H1 (cell line): Measurements from ENCODE around the gene LRP2BP. TPM values are rescaled to one million over a fixed set of nuclear protein-coding genes. Genes with fewer than 3 reads are reported as not detected.

Experiments used
- CTCF ChIA-PET: fragments of 300-600 bp; sonication (Branson Sonifier 250); formaldehyde crosslinking; loops from one replicate; lab custom pipeline; 2021; ENCODE audit not compliant: partially characterized antibody; lab: Charles Lee
- POLR2A ChIA-PET: fragments of 300-600 bp; sonication (Branson Sonifier 250); formaldehyde crosslinking; loops from one replicate; lab custom pipeline; 2021; ENCODE audit warnings: inconsistent platforms; ENCODE audit not compliant: partially characterized antibody; lab: Charles Lee
- DNase-seq, 2 experiments: peaks; one replicate each; pipeline versions ENCODE4 v3.0.0 to v3.0.0-alpha.2; 2010 to 2022; ENCODE audit warnings: low spot score in 2 of 2, low read depth in 1 of 2, mixed read lengths in 1 of 2
- FAIRE-seq: peaks from 2 replicates; lab custom pipeline; 2011; peaks lifted over from hg19 to GRCh38; lab: Jason Lieb, UNC
- H2AFZ ChIP-seq: 2 replicates; pipeline ENCODE4 v1.8.1; 2012; ENCODE audit warnings: low read length, inconsistent platforms
- H2AK5ac ChIP-seq: 2 replicates; pipeline ENCODE4 v1.6.1; 2013; ENCODE audit warnings: low read depth, low read length
- H2BK120ac ChIP-seq: replicated peaks from 2 replicates; pipeline ENCODE3; 2013; ENCODE audit warnings: low read depth, low read length, inconsistent platforms
- H2BK12ac ChIP-seq: 2 replicates; pipeline ENCODE4 v1.6.1; 2013; ENCODE audit warnings: low read depth, low read length
- H2BK15ac ChIP-seq: 2 replicates; pipeline ENCODE4 v1.6.1; 2013; ENCODE audit warnings: low read length
- H2BK20ac ChIP-seq: 2 replicates; pipeline ENCODE4 v1.6.1; 2013; ENCODE audit warnings: low read length
- H2BK5ac ChIP-seq: 2 replicates; pipeline ENCODE4 v1.6.1; 2013; ENCODE audit warnings: low read depth, low read length
- H3K14ac ChIP-seq: 2 replicates; pipeline ENCODE4 v1.6.1; 2013; ENCODE audit warnings: inconsistent platforms; ENCODE audit not compliant: insufficient read length
- H3K18ac ChIP-seq: 2 replicates; pipeline ENCODE4 v1.6.1; 2013; ENCODE audit warnings: low read length; ENCODE audit errors: extremely low read depth
- H3K23ac ChIP-seq: 2 replicates; pipeline ENCODE4 v1.6.1; 2013; ENCODE audit warnings: inconsistent platforms; ENCODE audit not compliant: insufficient read length
- H3K23me2 ChIP-seq: 2 replicates; pipeline ENCODE4 v1.6.1; 2013; ENCODE audit warnings: low read depth, low read length
- H3K27ac ChIP-seq: 2 replicates; pipeline ENCODE4 v1.6.1; 2011; ENCODE audit warnings: low read depth, low read length, inconsistent platforms
- H3K27me3 ChIP-seq, 4 experiments: replicated peaks in 1 of 4; 1 replicate in 1 of 4; 2 replicates in 3 of 4; pipeline versions ENCODE4 v1.6.1 to v1.8.1; 2011 to 2013; ENCODE audit warnings: low read length in 3 of 4, mild to moderate bottlenecking in 3 of 4, inconsistent platforms in 2 of 4, mixed read lengths in 2 of 4, moderate library complexity in 1 of 4; ENCODE audit not compliant: control insufficient read depth in 3 of 4, insufficient read depth in 3 of 4; ENCODE audit errors: extremely low read depth in 1 of 4
- H3K36me3 ChIP-seq, 4 experiments: 2 replicates each; pipeline versions ENCODE4 v1.6.1 to v1.8.1; 2011 to 2013; ENCODE audit warnings: mild to moderate bottlenecking in 4 of 4, low read length in 3 of 4, moderate library complexity in 2 of 4, control low read depth in 1 of 4, inconsistent platforms in 1 of 4; ENCODE audit not compliant: insufficient read depth in 4 of 4, control insufficient read depth in 2 of 4
- H3K4ac ChIP-seq: replicated peaks from 2 replicates; pipeline ENCODE3; 2013; ENCODE audit warnings: low read length, low read depth, mixed read lengths, inconsistent platforms; ENCODE audit not compliant: insufficient read length
- H3K4me1 ChIP-seq, 4 experiments: replicated peaks in 1 of 4; 1 replicate in 1 of 4; 2 replicates in 3 of 4; pipeline versions ENCODE4 v1.6.1 to v1.8.1; 2011 to 2013; ENCODE audit warnings: low read length in 3 of 4, inconsistent platforms in 2 of 4, mixed read lengths in 1 of 4; ENCODE audit not compliant: insufficient read depth in 4 of 4, control insufficient read depth in 3 of 4
- H3K4me2 ChIP-seq, 2 experiments: 2 replicates each; pipeline versions ENCODE4 v1.6.1 to v1.8.1; 2011 to 2013; ENCODE audit warnings: low read depth in 2 of 2, low read length in 2 of 2, control low read depth in 1 of 2, inconsistent platforms in 1 of 2, mild to moderate bottlenecking in 1 of 2; ENCODE audit not compliant: insufficient read depth in 1 of 2
- H3K4me3 ChIP-seq, 4 experiments: fragments of 200-600, 300-600 bp in 1 of 4; sonication (generic), shearing (Covaris generic), sonication (Bioruptor Twin) in 1 of 4; 2 replicates each; pipeline versions ENCODE4 v1.5.1 to v1.8.1; 2011 to 2016; ENCODE audit warnings: low read length in 4 of 4, low read depth in 3 of 4, control low read depth in 2 of 4, inconsistent platforms in 2 of 4, mild to moderate bottlenecking in 2 of 4, mixed read lengths in 1 of 4, moderate library complexity in 1 of 4; ENCODE audit not compliant: insufficient read depth in 2 of 4; ENCODE audit errors: extremely low read depth in 1 of 4
- H3K56ac ChIP-seq: replicated peaks from 2 replicates; pipeline ENCODE3; 2013; ENCODE audit warnings: low read depth, mild to moderate bottlenecking, mixed read lengths, low read length, inconsistent platforms; ENCODE audit not compliant: insufficient read length
- H3K79me1 ChIP-seq: 2 replicates; pipeline ENCODE4 v1.6.1; 2013; ENCODE audit warnings: low read depth, low read length, control low read depth
- H3K79me2 ChIP-seq, 2 experiments: 2 replicates each; pipeline versions ENCODE4 v1.6.1 to v1.8.1; 2012 to 2013; ENCODE audit warnings: low read length in 2 of 2, mild to moderate bottlenecking in 2 of 2, inconsistent platforms in 1 of 2; ENCODE audit not compliant: insufficient read depth in 2 of 2, control insufficient read depth in 1 of 2
- H3K9ac ChIP-seq, 4 experiments: replicated peaks in 1 of 4; 1 replicate in 1 of 4; 2 replicates in 3 of 4; pipeline versions ENCODE4 v1.6.1 to v1.8.1; 2011 to 2013; ENCODE audit warnings: low read depth in 3 of 4, low read length in 3 of 4, control low read depth in 2 of 4, mild to moderate bottlenecking in 2 of 4, moderate library complexity in 2 of 4, inconsistent platforms in 1 of 4; ENCODE audit errors: extremely low read depth in 1 of 4
- H3K9me3 ChIP-seq, 2 experiments: 2 replicates each; pipeline versions ENCODE4 v1.6.1 to v1.8.1; 2012 to 2013; ENCODE audit warnings: mild to moderate bottlenecking in 2 of 2, moderate library complexity in 2 of 2, control low read depth in 1 of 2, inconsistent platforms in 1 of 2, low read depth in 1 of 2, low read length in 1 of 2, mixed read lengths in 1 of 2; ENCODE audit not compliant: insufficient read depth in 2 of 2
- H4K20me1 ChIP-seq, 2 experiments: replicated peaks in 1 of 2; 2 replicates each; pipeline versions ENCODE3 to v1.8.1; 2011 to 2013; ENCODE audit warnings: inconsistent platforms in 2 of 2, low read length in 2 of 2, mild to moderate bottlenecking in 1 of 2; ENCODE audit not compliant: insufficient read depth in 2 of 2, control insufficient read depth in 1 of 2
- H4K5ac ChIP-seq: 2 replicates; pipeline ENCODE4 v1.6.1; 2013; ENCODE audit warnings: low read length, low read depth, mixed read lengths, inconsistent platforms; ENCODE audit not compliant: insufficient read length
- H4K8ac ChIP-seq: 2 replicates; pipeline ENCODE4 v1.8.0; 2013; ENCODE audit warnings: mild to moderate bottlenecking, moderate library complexity, low read length, inconsistent platforms; ENCODE audit not compliant: insufficient read depth; ENCODE audit errors: extremely low read depth
- H4K91ac ChIP-seq: replicated peaks from 2 replicates; pipeline ENCODE3; 2013; ENCODE audit warnings: low read length, mixed read lengths, inconsistent platforms; ENCODE audit not compliant: insufficient read length
- CBX8 ChIP-seq: fragments of 300-800, 300-1000 bp; sonication (generic); IDR thresholded peaks from 2 replicates; pipeline ENCODE4 v1.7.1; 2016; ENCODE audit warnings: low read depth, low read length, borderline replicate concordance
- CTBP2 ChIP-seq: IDR thresholded peaks from 2 replicates; pipeline ENCODE4 v1.7.0; 2011; ENCODE audit warnings: borderline replicate concordance, mild to moderate bottlenecking, moderate library complexity, mixed read lengths, low read length; ENCODE audit not compliant: insufficient read depth, insufficient read length
- EP300 ChIP-seq, 2 experiments: IDR thresholded peaks; 1 replicate in 1 of 2; 2 replicates in 1 of 2; pipeline ENCODE4 v1.6.1; 2011 to 2012; ENCODE audit warnings: low read depth in 2 of 2, low read length in 2 of 2, mild to moderate bottlenecking in 2 of 2, borderline replicate concordance in 1 of 2, inconsistent platforms in 1 of 2, moderate library complexity in 1 of 2
- GABPA ChIP-seq: IDR thresholded peaks from 2 replicates; pipeline ENCODE4 v1.6.1; 2011; ENCODE audit warnings: mild to moderate bottlenecking, low read length, moderate library complexity, borderline replicate concordance; ENCODE audit not compliant: insufficient read depth
- HDAC2 ChIP-seq, 2 experiments: fragments of 300-600 bp in 1 of 2; sonication (generic) in 1 of 2; IDR thresholded peaks; 2 replicates each; pipeline ENCODE4 v1.6.1; 2011 to 2012; ENCODE audit warnings: low read depth in 2 of 2, low read length in 2 of 2, mild to moderate bottlenecking in 2 of 2, moderate library complexity in 2 of 2, borderline replicate concordance in 1 of 2, inconsistent platforms in 1 of 2
- SIN3A ChIP-seq, 2 experiments: IDR thresholded peaks in 1 of 2; conservative IDR thresholded peaks in 1 of 2; 2 replicates each; pipeline ENCODE4 v1.6.1; 2011 to 2012; ENCODE audit warnings: low read length in 2 of 2, improper control_type of control experiment in 1 of 2, low read depth in 1 of 2, mild to moderate bottlenecking in 1 of 2
- WGBS, 2 experiments: shearing (Covaris generic) in 1 of 2; methylation state at CpG; one replicate each; pipeline versions ENCODE4 v1.1.6 to v1.1.7; 2013 to 2015; ENCODE audit warnings: low lambda C conversion rate in 2 of 2, mixed read lengths in 2 of 2, inconsistent platforms in 1 of 2, low coverage in 1 of 2, missing lambda C conversion rate in 1 of 2; ENCODE audit not compliant: insufficient replicate concordance in 2 of 2, insufficient coverage in 1 of 2, insufficient read length in 1 of 2; ENCODE audit errors: extremely low coverage in 1 of 2, missing lambda C conversion rate in 1 of 2; 5-methylcytosine and 5-hydroxymethylcytosine counted together
- polyA plus RNA-seq, 7 experiments: library from polyadenylated mRNA; depleted of rRNA in 3 of 7; stranded (reverse) in 5 of 7; unstranded in 2 of 7; fragments of >200 nt in 5 of 7; fragments of 200-250 nt in 2 of 7; gene quantifications; 1 replicate in 5 of 7; 2 replicates in 1 of 7; 4 replicates in 1 of 7; pipeline versions ENCODE4 v1.2.1 to v1.2.3, GENCODE V29; 2011 to 2013; ENCODE audit warnings: missing spikeins in 2 of 7, mixed read lengths in 2 of 7
- total RNA-seq: library from RNA; stranded (reverse); fragmentation: NEBNext Ultra II Directional; extraction: Animal tissue kit (Norgen Biotek cat#: 25700); gene quantifications from 2 replicates; pipeline ENCODE4 v1.2.1, GENCODE V29; 2021

Gene LRP2BP
- total and polyA plus RNA-seq, 2 of the 8 experiments (the other 6 are each of a cell fraction or from before 2014, with no cell fraction given): 0.12 to 0.30 TPM

DNA sequence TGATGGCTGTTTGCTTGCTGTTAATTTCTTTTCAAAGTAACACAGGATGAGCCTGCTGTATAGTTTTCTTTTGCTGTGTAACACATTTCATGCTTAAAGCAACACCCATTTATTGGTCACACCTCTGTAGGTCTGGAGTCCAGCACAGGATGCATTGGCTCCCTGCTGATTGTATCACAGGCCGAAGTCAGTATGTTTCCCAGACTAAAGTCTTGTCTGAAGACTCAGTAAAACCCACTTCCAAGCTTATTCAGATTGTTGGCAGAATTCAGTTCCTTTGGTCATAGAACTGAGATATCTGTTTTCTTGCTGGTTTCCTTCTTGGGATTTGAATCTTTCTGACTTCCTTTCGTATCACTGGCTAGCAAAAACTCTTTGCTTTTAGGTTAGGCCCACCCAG is 54.3 kb downstream of the LRP2BP start:
- no peaks in the 10 kb centered on the region for H3K79me1 ChIP-seq
- no peak overlapping the region for H3K4me2 ChIP-seq
- H4K20me1 ChIP-seq: no peaks in the 10 kb centered on the region
- H3K9ac ChIP-seq: no peak overlapping the region
- TF ChIP-seq EP300 (IDR thresholded peaks at IDR 0.05; ENCODE audit: borderline replicate concordance in 1 of 2, low read depth in 2 of 2, low read length in 2 of 2): no peak
- no peak for TF ChIP-seq CBX8
- TF ChIP-seq HDAC2 (IDR thresholded peaks at IDR 0.05; ENCODE audit: borderline replicate concordance in 1 of 2, low read depth in 2 of 2, low read length in 2 of 2): no peak
- TF ChIP-seq CTBP2: no peak
- no peak for TF ChIP-seq GABPA
- TF ChIP-seq SIN3A (conservative IDR thresholded peaks at IDR 0.05 in 1 of 2, IDR thresholded peaks at IDR 0.05 in 1 of 2; ENCODE audit: low read depth in 1 of 2, low read length in 2 of 2): no peak
- ChIA-PET CTCF (interaction anchor here (0.9 kb wide), 1 partner anchor 256 kb away, joined by 4 read pairs; no protein-coding TSS in a partner anchor), POLR2A (no interaction called here)
- H2BK15ac ChIP-seq: no peak overlapping the region
- no peaks in the 10 kb centered on the region for H3K4me1 ChIP-seq
- no peak overlapping the region for H4K5ac ChIP-seq
- H2BK20ac ChIP-seq: no peak overlapping the region
- H2BK120ac ChIP-seq: no peak overlapping the region
- H4K8ac ChIP-seq: no peak overlapping the region
- no peak overlapping the region for H3K4ac ChIP-seq
- no peak overlapping the region for H3K56ac ChIP-seq
- DNase-seq: no peak
- no peaks in the 10 kb centered on the region for H3K27me3 ChIP-seq
- 86% methylated on average over 2 of the region's 2 CpGs; no CpG with 5 or more reads in 1 of the 2 experiments for WGBS, 2 experiments
- H4K91ac ChIP-seq: no peak overlapping the region
- H3K23ac ChIP-seq: no peak overlapping the region
- no peak overlapping the region for H3K18ac ChIP-seq
- H3K4me3 ChIP-seq: no peak overlapping the region
- no peaks in the 10 kb centered on the region for H3K9me3 ChIP-seq
- no peaks in the 10 kb centered on the region for H3K23me2 ChIP-seq
- peaks cover 2 to 9% (median 7%) of the 10 kb centered on the region in 4 experiments; a peak in 4 of 8 replicates for H3K36me3 ChIP-seq
- no peak overlapping the region for H2BK5ac ChIP-seq
- no peak overlapping the region for H2AFZ ChIP-seq
- no peak overlapping the region for H3K14ac ChIP-seq
- H3K27ac ChIP-seq: no peak overlapping the region
- no peak for FAIRE-seq
- no peaks in the 10 kb centered on the region for H3K79me2 ChIP-seq
- no peak overlapping the region for H2AK5ac ChIP-seq
- H2BK12ac ChIP-seq: no peak overlapping the region
